C4-2B (cell line): ENCODE data around the gene PRADC1.

Experiments used
- H3K27ac ChIP-seq: fragments of 450-650 bp; 2 replicates; pipeline ENCODE4 v1.5.1; 2017
- ZFX ChIP-seq: fragments of 450-650 bp; IDR thresholded peaks from 2 replicates; pipeline ENCODE4 v1.6.1; 2017
- TF ChIP-seq, protein P1 (sequence below): fragments of 450-650 bp; conservative IDR thresholded peaks from 2 replicates; pipeline ENCODE4 v1.5.1; 2017; ENCODE audit warnings: mild to moderate bottlenecking

PRADC1 gene

GRCh38 chr2:73246850-73247249 lies 13.8 kb upstream of the PRADC1 start:
- H3K27ac ChIP-seq: no peak overlapping the region
- TF ChIP-seq, protein P1, sequence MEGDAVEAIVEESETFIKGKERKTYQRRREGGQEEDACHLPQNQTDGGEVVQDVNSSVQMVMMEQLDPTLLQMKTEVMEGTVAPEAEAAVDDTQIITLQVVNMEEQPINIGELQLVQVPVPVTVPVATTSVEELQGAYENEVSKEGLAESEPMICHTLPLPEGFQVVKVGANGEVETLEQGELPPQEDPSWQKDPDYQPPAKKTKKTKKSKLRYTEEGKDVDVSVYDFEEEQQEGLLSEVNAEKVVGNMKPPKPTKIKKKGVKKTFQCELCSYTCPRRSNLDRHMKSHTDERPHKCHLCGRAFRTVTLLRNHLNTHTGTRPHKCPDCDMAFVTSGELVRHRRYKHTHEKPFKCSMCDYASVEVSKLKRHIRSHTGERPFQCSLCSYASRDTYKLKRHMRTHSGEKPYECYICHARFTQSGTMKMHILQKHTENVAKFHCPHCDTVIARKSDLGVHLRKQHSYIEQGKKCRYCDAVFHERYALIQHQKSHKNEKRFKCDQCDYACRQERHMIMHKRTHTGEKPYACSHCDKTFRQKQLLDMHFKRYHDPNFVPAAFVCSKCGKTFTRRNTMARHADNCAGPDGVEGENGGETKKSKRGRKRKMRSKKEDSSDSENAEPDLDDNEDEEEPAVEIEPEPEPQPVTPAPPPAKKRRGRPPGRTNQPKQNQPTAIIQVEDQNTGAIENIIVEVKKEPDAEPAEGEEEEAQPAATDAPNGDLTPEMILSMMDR: no peak
- no peak for TF ChIP-seq ZFX

DNA sequence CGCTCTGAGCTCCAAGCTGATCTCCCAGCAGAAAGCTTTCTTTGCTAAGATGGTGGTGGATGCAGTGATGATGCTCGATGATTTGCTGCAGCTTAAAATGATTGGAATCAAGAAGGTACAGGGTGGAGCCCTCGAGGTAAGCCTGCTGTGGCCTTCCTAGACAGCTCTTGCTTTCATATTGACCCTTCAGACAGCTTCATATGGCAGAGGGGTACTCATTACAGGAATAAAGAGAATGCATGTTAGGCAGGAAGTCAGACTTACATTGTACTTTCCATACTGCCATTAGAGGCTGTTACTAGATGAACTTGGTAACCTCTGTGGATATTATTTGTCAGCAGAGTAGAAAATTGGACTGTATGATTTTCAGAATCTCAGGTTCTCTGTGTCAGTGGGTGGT lies 11.5 kb upstream of the PRADC1 start:
- no peak for TF ChIP-seq ZFX
- TF ChIP-seq, protein P1: no peak
- H3K27ac ChIP-seq: 0 out of 2 replicates have a peak overlapping the region, but pooled peaks have one; percentile 13

- TF ChIP-seq, protein P1: no peak
- TF ChIP-seq ZFX: no peak
- 0 out of 2 replicates have a peak overlapping the region, but pooled peaks have one; percentile 13 for H3K27ac ChIP-seq
Measured at GRCh38 chr2:73243884-73244570, 11.0 kb upstream of the PRADC1 start.

GRCh38 chr2:73239776-73240175 lies 6.7 kb upstream of the PRADC1 start:
- TF ChIP-seq, protein P1: no peak
- no peak for TF ChIP-seq ZFX

DNA sequence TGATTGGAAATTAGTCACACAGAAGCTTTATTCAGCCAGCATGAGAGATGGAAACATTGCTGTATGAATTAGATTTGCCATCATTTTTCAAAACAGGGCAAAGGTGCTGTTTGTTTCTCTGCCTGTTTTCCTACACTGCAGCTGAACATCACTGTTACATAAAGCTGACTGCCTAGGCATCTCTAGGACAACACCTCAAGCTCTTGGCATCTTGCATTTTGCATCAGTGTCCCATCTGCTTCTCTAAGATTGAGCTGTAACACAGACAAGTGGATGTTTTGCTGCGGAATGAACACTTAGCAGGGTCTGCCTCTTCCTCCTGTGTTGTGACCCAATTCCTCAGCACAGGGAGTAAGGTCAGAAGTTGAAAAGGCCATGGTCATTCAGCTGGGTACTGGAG lies 5.9 kb upstream of the PRADC1 start:
- TF ChIP-seq ZFX: no peak
- TF ChIP-seq, protein P1: no peak

More at GRCh38 chr2:73239776-73240175, 6.7 kb upstream of the PRADC1 start:
- no peak overlapping the region for H3K27ac ChIP-seq

DNA sequence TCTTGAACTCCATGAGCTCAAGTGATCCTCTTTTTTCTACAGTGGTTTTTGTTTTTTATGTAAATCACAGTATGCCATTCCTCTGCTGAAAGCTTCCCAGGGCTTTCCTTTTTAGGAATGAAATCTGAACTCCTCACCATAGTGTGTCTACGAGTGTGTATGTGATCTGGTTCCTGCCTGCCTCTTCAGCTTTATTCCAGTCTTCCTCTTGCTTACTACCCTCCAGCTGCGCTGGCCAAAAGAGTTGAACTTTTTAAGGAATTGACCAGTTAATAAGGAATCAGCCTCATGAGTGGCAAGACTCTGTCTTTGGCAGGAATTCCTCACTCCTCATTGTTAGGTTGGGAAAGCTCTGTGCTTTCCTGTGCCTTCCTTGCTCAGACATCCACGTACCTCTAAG lies 5.1 kb upstream of the PRADC1 start:
- TF ChIP-seq, protein P1: no peak
- TF ChIP-seq ZFX: no peak
- H3K27ac ChIP-seq: no peak overlapping the region

More for the DNA sequence above, 5.9 kb upstream of the PRADC1 start:
- H3K27ac ChIP-seq: no peak overlapping the region

- no peak overlapping the region for H3K27ac ChIP-seq
- TF ChIP-seq ZFX: no peak
- TF ChIP-seq, protein P1: no peak
Measured at GRCh38 chr2:73237168-73237567, 4.1 kb upstream of the PRADC1 start.
